SKM-1 treated with dmso at 0.1 percent for 144 hours (cell line): ENCODE data around the gene ZIC1.

ENCODE experiments used
- DNase-seq: peaks from one replicate; lab custom pipeline; 2025; ENCODE audit not compliant: unreplicated experiment; lab: John Stamatoyannopoulos, UW

ZIC1 gene

GRCh38 chr3:147409143-147410115 is at the start of gene ZIC1:
Gene ZIC1 (plus strand): TSS chr3:147409365. CDS start chr3:147410113, 748 bp downstream.
- DNase-seq, result no peak

DNA sequence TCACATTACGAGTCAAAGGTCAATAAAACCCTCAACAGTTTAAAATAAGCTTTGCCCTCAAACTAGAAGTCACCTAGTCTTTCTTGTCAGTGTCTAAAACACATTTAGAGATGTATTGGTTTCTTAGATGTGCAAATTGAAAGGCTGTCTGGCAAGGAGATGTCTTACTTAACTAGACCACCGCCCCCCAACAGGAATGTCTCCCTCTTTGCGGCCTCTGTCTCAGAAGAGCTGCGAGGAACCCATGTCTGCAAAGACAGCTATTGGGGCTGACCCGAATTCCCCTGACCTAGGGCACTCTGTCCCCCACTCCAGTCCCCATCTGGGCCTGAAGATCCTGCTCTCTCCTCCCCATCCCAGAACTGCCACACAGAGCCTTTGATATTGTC is 49.1 kb upstream of the ZIC1 start:
- no peak for DNase-seq

DNA sequence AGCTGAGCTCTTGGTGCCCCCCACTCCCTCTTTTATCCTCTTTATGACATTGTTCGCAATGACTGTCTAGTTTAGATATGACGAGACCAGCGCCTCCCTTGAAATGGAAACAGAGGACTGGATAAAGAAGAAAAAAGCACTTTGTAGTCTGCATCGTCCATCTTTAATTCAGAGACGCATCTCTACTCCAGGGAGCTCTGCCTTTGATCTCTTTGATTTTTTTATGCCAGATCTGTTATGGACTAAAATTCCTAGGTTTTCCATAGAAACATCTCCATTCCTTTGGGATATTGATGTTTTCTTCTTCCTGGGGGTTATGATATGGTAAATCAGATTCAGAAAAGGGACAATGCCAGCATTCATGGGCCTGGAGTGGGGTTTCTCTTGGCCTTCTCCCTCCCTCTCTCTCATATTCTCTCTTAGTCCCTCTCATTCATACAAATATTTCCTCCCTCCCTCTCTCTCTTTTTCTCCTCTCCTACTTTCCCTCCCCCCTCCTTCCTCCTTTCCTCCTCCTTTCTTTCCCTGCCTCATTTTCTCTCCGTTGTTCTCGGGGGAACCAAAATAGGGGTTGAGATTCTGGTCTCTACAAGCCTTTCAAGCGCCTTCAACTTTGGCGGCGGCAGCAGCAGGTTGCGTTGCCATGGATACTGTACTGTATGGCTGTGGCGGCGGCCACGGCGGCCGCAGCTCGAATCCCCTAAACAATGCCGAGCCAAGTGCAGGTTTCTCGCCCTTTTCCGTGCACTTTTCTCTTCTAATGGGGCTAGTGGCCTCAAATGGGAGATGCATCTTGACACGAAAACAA is 48.3 kb upstream of the ZIC1 start:
- no peak for DNase-seq

DNA sequence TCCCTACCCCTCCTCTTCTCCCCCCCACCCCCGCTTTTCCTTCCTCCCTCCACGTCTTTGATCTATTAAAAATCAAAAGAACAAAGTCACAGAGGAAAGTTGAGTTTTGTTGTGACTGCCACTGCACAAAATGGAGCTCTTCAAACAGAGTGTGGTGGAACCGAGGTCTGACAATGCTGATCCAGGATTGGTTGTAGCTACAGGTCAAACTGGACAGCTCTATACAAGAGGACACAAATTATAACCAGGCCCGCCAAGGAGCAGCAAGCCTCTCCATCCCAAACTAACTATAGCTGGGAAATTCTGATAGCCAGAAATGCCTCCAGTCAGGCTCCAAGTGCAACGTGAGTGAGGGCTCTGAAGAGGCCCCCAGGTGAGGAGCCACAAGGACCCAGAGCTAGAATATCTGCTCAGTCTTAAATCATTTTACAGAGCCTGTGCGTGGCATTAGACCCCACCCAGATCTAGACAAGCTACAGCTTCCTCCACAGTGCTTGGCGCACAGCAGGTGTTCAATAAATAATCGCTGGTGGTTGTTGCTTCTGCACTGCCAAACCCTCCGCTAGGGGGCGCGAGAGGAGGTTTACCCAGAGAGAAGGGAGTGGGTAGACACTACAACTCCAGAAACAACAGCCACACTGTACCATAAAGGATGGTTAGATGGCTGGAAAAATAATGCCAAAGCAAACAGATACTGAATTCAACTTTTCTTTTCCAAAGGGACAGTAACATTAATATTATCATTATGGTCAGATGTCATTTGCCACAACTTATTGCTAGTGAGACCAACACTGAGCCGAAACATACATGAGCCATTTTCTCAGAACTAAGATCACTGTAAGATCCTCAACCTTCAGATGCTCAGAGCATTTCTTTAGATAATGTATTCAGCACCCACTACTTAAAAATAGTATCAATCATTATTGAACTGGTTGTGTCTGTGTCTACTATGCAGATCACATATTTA is 47.4 kb upstream of the ZIC1 start:
- DNase-seq, result no peak

DNA sequence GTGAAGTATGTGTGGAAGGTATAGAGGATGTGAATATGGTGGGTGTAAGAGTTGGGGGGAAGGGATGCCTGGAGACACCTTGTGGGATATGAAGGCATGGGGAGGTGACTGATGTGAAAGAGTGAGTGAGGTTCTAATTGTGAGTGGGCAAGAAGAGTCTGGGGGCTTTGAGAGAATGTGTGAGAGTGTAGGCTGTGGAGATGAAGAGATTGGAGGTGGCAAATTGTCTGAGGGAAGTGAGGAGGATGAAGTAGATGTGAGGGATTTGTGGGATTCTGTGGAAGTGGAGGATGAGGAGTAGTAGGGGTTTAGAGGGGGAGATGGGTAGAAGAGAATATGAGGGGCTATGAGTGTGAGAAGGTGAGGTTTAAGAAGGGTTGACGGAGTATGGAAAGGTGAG is 44.4 kb upstream of the ZIC1 start:
- no peak for DNase-seq

DNA sequence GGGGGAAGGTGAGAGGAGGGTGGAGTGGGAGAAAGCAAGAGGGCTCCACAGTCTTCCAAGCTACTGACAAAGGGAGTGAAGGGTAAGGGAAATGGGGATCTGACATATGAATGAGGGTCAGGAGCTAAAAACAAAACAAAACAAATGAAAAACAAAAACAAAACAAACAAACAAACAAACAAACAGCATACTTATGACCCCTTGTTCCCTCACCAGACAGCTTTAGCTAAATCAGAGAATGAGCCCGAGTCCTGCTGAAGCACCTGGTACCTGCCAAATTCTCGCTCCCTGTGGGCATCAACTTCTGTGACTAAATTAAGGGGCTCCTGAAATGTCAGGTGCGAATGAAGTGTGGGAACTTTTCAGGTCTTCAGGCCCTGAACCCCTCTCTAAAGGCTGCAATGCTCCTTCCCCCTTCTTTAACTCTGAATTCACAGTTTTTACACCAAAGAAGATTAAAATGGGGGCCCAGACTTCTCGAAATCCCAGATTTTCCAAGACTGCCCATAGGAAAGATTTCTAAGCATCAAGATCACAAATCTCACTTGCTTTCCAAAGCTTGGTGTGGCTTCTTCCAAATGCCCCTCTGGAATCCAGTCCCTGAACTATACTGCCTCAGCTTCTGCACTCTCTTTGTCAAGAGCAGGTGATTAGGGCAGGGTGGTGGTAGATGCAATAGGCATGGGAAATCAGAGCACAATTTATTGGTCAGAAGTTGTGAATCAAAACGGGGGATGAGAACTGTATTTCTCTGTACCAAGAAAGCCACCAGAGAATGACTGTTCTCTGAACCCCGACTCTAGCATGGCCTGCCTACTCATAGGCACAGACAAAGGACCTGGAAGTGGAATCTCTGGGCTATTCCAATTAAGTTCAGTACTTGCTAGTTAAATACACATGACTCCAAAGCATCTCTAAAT is 43.7 kb upstream of the ZIC1 start:
- no peak for DNase-seq

- no peak for DNase-seq
These were observed 41.5 kb upstream of the ZIC1 start for GRCh38 chr3:147367676-147368075.

DNA sequence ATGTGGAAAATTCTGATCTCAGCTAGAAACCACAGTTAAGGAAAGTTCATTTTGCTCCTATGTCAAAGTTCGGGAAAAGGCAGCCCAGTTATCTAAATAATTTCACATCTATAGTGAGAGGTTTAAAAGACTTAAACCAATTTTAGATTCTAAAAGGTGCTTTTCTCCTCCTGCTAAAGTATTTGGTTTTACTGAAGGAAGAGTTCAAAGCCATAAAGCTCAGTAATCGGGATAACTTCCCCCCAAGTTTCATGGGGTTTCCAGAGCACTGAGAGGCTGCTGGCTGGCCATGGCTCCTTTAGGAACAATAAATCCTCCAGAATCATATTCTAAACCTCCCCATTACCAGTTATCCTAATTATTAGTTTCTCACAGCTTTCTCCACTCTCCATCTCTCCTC is 41.0 kb upstream of the ZIC1 start:
- no peak for DNase-seq

DNA sequence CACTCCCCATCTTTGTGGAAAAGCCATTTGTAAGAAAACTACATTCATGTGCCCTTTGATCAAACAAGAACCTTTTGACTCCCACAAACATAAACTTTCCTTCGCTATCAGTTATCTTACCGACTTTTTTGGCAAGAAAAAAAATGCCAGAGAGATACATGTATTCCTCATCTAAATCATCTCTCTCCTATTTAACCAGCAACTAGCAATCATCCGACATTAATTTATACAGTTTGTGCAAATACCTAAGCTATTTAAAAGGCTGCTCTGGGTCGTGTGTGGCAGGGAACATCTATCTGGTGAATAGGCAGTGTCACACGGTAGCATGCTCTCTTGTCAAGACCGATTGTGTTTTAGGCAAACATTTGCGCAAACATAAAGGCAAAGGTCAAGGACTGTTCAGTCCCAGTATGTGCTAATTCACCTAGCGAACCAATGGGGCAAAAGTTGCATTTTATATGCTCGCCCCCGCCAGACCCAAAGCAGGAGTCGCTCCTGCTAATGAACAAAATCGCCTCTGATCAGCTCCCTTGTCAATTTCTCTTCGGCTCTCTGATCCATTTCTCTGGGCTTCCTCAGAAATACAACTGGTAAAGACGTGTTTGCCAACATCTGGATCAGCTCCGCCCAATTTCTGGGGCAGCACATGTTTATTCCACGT is 40.5 kb upstream of the ZIC1 start:
- no peak for DNase-seq

DNA sequence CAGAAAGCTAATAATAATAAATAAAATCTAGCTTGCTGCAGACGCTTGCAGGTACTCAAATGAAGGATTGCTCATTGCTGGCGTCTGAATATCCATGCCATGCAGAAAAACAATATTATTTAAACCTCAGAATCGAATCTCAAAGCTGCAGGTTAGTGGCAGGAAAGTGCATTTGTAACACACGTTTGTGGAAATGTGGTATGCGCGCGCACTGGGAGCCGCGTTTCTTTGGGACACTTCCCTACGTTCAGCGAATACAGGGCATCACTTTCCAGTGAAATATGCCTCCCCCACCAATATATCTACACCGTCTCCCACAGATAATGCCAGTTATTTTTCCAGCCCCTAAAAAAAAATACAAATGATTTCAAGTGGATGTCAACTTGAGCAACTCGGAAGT is 39.9 kb upstream of the ZIC1 start:
- no peak for DNase-seq

DNA sequence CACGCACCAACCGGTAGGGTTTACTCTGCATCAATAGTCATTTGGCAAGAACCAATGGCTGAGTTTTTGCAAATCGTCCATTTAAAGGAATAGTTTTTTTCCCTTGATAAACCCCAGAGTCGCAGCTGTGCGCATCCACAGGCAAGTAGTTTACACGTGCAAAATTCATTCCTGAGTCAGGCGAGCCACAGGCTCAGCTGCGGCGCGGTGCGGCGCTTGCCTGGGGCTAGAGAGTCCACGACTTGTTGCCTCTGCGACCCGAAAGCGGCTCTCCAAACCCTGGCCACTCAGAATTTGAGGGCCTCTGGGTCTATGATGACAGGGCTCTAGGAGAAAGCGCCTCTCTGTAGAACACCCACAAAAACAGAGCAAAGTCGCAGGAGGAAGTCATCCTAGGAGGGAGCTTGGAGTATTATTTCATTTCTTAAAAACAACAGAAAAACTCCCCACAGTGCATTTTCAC is 39.5 kb upstream of the ZIC1 start:
- no peak for DNase-seq

- no peak for DNase-seq
These were observed 38.8 kb upstream of the ZIC1 start for GRCh38 chr3:147370349-147370748.

DNA sequence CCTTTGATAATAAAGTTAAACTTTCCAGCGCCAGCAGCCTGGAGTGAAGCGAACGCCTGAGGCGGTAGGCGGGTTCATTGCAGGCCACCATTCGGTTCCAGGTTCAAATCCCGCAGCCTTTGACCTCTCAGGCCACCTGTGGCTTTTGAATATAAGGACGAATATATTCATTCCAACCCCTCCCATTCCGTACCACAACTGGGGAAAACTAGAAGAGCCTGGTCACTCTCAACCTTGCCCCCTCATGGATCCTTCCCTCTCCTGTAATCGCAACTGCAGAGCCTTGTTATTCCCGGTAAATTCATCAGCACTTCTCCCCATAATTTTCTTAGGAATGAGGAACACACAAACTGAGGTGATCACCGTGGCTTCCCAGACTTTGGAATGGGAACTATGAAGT is 38.0 kb upstream of the ZIC1 start:
- DNase-seq, result no peak

GRCh38 chr3:147371771-147372340 is 37.3 kb upstream of the ZIC1 start:
- no peak for DNase-seq

DNA sequence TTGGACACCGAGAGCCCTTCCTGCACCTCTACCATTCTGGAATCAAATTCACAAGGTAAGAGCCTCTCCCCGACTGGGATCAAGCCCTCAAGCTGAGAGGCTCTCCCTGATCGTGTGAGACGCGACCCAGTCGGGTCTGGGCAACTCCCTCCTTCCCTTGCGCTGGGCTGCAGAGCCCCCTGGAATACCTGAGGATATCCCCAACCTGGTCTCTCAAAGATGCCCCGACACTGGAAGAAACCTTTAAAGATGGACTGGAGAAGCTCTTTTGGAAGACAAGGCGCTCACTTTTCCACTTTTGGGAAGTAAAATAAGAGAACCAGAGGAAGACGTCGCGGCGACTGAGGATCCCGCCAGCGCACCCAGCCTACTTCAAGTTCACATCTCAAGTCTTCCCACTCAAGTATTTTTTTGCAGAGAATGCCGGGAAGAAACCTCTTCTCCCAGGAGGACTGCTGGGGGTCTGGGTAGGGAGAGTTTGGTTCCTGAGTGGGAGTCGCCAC is 36.6 kb upstream of the ZIC1 start:
- DNase-seq, result no peak

GRCh38 chr3:147373301-147373700 is 35.9 kb upstream of the ZIC1 start:
- no peak for DNase-seq

DNA sequence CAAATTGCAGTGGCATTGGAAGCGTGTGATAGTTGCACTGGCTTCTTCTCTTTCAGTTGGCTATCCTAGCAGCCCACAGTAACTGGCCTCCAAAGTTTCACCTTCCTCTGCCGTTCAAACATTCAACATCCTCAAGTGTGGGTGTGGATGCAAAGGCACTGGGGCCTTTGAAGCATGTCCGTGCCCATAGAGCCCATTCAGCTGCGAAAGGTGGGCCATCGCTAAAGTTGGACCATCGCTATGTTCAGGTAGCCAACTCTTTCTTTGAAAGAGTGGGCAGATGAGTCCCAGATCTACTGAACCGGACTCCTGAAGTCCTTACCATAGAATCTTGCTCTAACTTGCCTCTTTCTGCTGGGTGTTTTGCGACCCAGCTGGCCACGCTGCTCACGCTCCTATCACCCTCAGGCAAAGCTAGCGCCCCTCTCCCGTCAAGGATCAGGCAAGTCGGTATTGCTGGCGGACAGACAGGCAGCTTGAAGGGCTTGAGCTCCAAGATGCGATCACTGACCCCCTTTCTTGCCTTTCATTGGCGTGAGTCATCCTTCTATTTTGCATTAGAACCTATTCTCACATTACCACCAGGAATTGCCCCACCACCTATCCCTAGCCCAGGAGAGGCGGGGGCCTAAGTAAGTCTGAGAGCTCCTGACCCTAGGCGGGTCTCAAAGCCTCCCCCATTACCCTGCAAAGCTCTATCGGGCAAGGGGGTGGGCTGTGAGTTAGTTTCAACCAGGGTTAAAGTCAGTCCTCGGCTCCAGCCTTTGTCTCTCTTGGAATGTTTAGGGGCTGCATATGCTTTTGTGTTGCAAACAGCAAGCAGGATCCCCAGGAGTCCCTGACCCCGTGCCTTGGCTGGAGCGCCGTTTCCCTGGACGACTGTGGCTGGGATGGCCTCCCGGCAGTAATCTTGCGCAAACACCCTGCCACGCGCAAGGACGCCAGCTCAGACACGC is 31.5 kb upstream of the ZIC1 start:
- no peak for DNase-seq

GRCh38 chr3:147379651-147380050 is 29.5 kb upstream of the ZIC1 start:
- DNase-seq, result no peak
